ENCODE measurements around the gene SETBP1.

Gene SETBP1

GRCh38 chr18:44941516-44941915, 260.8 kb downstream of the SETBP1 start:
- TF ChIP-seq, protein P1, sequence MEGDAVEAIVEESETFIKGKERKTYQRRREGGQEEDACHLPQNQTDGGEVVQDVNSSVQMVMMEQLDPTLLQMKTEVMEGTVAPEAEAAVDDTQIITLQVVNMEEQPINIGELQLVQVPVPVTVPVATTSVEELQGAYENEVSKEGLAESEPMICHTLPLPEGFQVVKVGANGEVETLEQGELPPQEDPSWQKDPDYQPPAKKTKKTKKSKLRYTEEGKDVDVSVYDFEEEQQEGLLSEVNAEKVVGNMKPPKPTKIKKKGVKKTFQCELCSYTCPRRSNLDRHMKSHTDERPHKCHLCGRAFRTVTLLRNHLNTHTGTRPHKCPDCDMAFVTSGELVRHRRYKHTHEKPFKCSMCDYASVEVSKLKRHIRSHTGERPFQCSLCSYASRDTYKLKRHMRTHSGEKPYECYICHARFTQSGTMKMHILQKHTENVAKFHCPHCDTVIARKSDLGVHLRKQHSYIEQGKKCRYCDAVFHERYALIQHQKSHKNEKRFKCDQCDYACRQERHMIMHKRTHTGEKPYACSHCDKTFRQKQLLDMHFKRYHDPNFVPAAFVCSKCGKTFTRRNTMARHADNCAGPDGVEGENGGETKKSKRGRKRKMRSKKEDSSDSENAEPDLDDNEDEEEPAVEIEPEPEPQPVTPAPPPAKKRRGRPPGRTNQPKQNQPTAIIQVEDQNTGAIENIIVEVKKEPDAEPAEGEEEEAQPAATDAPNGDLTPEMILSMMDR (IDR thresholded peaks at IDR 0.05; ENCODE audit: extremely low read depth, missing control alignments): no peak
- no peak for DNase-seq (ENCODE audit: low spot score)

DNA sequence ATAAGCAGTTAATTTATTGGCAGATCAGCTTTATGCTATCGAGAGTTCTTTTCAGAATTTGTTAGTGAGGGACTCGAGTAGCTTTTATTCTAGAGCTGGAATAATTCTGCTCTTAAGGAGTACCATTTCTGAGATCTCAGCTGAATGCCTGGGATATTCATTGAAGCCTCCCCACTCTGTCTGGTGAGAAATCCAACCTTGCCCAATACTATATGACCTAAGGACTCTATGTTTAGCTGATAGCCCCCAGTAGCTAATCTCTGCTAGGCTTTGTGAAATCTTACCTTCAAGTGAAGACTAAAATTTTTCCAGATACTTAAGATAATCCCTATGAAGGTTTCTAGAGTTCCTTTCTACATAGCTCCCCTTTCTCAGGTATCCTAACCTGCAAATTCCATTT, 261.4 kb downstream of the SETBP1 start:
- TF ChIP-seq, protein P1 (IDR thresholded peaks at IDR 0.05; ENCODE audit: extremely low read depth, missing control alignments): no peak

GRCh38 chr18:44943311-44943881, 262.7 kb downstream of the SETBP1 start:
- no peak for DNase-seq (ENCODE audit: low spot score)
- TF ChIP-seq, protein P1 (IDR thresholded peaks at IDR 0.05; ENCODE audit: extremely low read depth, missing control alignments): no peak

More for the DNA sequence above, 261.4 kb downstream of the SETBP1 start:
- no peak for DNase-seq (ENCODE audit: low spot score)

GRCh38 chr18:44944461-44944860, 263.8 kb downstream of the SETBP1 start:
- TF ChIP-seq, protein P1 (IDR thresholded peaks at IDR 0.05; ENCODE audit: extremely low read depth, missing control alignments): no peak

DNA sequence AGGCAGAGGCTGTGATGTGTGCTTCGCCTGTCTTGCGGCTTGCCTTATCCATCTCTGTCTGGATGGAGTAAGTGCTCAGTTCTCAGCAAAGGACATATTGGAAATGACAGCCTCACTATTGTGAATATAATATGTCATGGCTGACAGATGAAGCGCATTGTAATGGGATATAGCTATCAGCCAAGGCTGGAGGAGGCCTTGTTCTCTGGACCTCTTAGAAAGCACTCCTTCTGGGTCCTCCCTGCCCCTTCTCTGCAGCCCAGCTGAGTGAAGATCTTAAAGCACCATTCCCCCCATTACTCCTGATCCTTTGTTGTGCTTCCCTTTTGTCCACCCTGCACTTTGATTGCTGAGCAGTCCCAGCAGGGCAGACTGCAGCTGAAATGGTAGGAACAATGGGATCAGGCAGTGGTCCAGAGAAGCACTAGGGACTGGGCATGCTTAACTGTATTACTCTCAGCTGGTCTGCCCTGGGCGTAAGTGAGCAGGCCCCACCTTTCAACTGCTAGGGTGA, 265.3 kb downstream of the SETBP1 start:
- DNase-seq (ENCODE audit: low spot score): no peak
- TF ChIP-seq, protein P1 (IDR thresholded peaks at IDR 0.05; ENCODE audit: extremely low read depth, missing control alignments): no peak

More at GRCh38 chr18:44944461-44944860, 263.8 kb downstream of the SETBP1 start:
- no peak for DNase-seq (ENCODE audit: low spot score)

GRCh38 chr18:44946529-44947113, 265.9 kb downstream of the SETBP1 start:
- DNase-seq (ENCODE audit: low spot score): no peak

DNA sequence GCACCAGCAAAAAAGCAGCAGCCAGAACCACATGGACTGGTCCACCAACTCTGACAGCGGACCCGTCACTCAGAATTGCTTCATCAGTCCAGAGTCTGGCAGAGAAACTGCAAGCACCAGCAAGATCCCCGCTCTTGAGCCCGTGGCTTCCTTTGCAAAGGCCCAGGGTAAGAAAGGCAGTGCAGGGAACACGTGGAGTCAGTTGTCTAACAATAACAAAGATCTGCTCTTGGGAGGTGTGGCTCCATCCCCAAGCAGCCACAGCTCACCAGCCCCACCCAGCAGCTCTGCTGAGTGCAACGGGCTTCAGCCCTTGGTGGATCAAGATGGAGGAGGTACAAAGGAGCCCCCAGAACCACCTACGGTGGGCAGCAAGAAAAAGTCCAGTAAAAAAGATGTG, 269.3 kb downstream of the SETBP1 start:
- no peak for DNase-seq (ENCODE audit: low spot score)
- TF ChIP-seq, protein P1 (IDR thresholded peaks at IDR 0.05; ENCODE audit: extremely low read depth, missing control alignments): no peak

More at GRCh38 chr18:44946529-44947113, 265.9 kb downstream of the SETBP1 start:
- TF ChIP-seq, protein P1 (IDR thresholded peaks at IDR 0.05; ENCODE audit: extremely low read depth, missing control alignments): no peak

Data from GM20000 (cell line).